HEK293 (cell line): Measurements from ENCODE around the gene DNASE1L3.

Experiments
- CTCF ChIA-PET: fragments of 350-600 bp; formaldehyde crosslinking; extraction: SDS; loops from one replicate; lab custom pipeline; 2021; ENCODE audit warnings: antibody characterized with exemption; lab: Yijun Ruan, JAX
- POLR2A ChIA-PET: fragments of 300-600 bp; formaldehyde crosslinking; extraction: SDS; loops from one replicate; lab custom pipeline; 2020; ENCODE audit warnings: antibody characterized with exemption, inconsistent platforms; lab: Yijun Ruan, JAX
- H3K27ac ChIP-seq: fragments of 200-500 bp; sonication (Bioruptor generic); 2 replicates; pipeline ENCODE4 v1.5.1; 2014; ENCODE audit warnings: low read depth, low read length, control low read depth, inconsistent platforms; ENCODE audit errors: extremely low read depth
- H3K36me3 ChIP-seq, 2 experiments: fragments of 200-500 bp in 1 of 2; sonication (Bioruptor generic) in 1 of 2; 1 replicate in 1 of 2; 2 replicates in 1 of 2; pipeline ENCODE4 v1.5.1; 2014 to 2017; ENCODE audit warnings: inconsistent platforms in 2 of 2, low read length in 2 of 2; ENCODE audit not compliant: control insufficient read depth in 2 of 2, insufficient read depth in 1 of 2
- H3K4me1 ChIP-seq: fragments of 200-500 bp; sonication (Bioruptor generic); 2 replicates; pipeline ENCODE4 v1.5.1; 2014; ENCODE audit warnings: mild to moderate bottlenecking, low read length, inconsistent platforms; ENCODE audit not compliant: control insufficient read depth, insufficient read depth
- H3K4me3 ChIP-seq: 2 replicates; pipeline ENCODE4 v1.5.1; 2011; ENCODE audit warnings: low read depth, mild to moderate bottlenecking, control low read depth, low read length, moderate library complexity
- H3K9me3 ChIP-seq: fragments of 200-500 bp; sonication (Bioruptor generic); 2 replicates; pipeline ENCODE4 v1.5.1; 2014; ENCODE audit warnings: low read depth, low read length, inconsistent platforms; ENCODE audit not compliant: control insufficient read depth, insufficient read depth
- EGR2 ChIP-seq: fragments of 450-650 bp; formaldehyde crosslinking; IDR thresholded peaks from 2 replicates; pipeline ENCODE4 v1.5.1; 2016; ENCODE audit warnings: low read depth, missing biosample characterization, missing genetic modification characterization
- GFI1B ChIP-seq: fragments of 450-650 bp; formaldehyde crosslinking; IDR thresholded peaks from 2 replicates; pipeline ENCODE4 v1.5.1; 2016; ENCODE audit warnings: missing biosample characterization, missing genetic modification characterization
- GLIS1 ChIP-seq: fragments of 450-650 bp; formaldehyde crosslinking; IDR thresholded peaks from 2 replicates; pipeline ENCODE4 v1.5.1; 2016; ENCODE audit warnings: missing biosample characterization, missing genetic modification characterization
- KLF9 ChIP-seq: fragments of 450-650 bp; formaldehyde crosslinking; IDR thresholded peaks from 2 replicates; pipeline ENCODE4 v1.5.1; 2016; ENCODE audit warnings: missing biosample characterization, missing genetic modification characterization, low read depth
- SALL2 ChIP-seq: fragments of 450-650 bp; formaldehyde crosslinking; IDR thresholded peaks from 2 replicates; pipeline ENCODE4 v1.5.0; 2017; ENCODE audit warnings: missing biosample characterization, mild to moderate bottlenecking, missing genetic modification characterization, borderline replicate concordance
- ZBTB1 ChIP-seq: fragments of 450-650 bp; formaldehyde crosslinking; IDR thresholded peaks from 2 replicates; pipeline ENCODE4 v1.5.1; 2016; ENCODE audit warnings: missing biosample characterization, missing genetic modification characterization
- ZBTB20 ChIP-seq: fragments of 450-650 bp; formaldehyde crosslinking; IDR thresholded peaks from 2 replicates; pipeline ENCODE4 v1.5.1; 2016; ENCODE audit warnings: missing biosample characterization, missing genetic modification characterization
- ZBTB21 ChIP-seq: fragments of 450-650 bp; formaldehyde crosslinking; IDR thresholded peaks from 2 replicates; pipeline ENCODE4 v1.5.1; 2017; ENCODE audit warnings: missing biosample characterization, missing genetic modification characterization
- ZBTB6 ChIP-seq: fragments of 450-650 bp; formaldehyde crosslinking; IDR thresholded peaks from 2 replicates; pipeline ENCODE4 v1.5.1; 2017; ENCODE audit warnings: missing biosample characterization, missing genetic modification characterization
- ZFHX2 ChIP-seq: fragments of 450-650 bp; formaldehyde crosslinking; conservative IDR thresholded peaks from 2 replicates; pipeline ENCODE4 v1.5.1; 2016; ENCODE audit warnings: missing biosample characterization, missing genetic modification characterization
- ZFP41 ChIP-seq: fragments of 450-650 bp; formaldehyde crosslinking; IDR thresholded peaks from 2 replicates; pipeline ENCODE4 v1.5.1; 2016; ENCODE audit warnings: missing biosample characterization, missing genetic modification characterization, borderline replicate concordance
- ZFP69B ChIP-seq: fragments of 450-650 bp; formaldehyde crosslinking; IDR thresholded peaks from 2 replicates; pipeline ENCODE4 v1.5.1; 2016; ENCODE audit warnings: missing biosample characterization, missing genetic modification characterization
- ZNF10 ChIP-seq: fragments of 450-650 bp; formaldehyde crosslinking; IDR thresholded peaks from 2 replicates; pipeline ENCODE4 v1.5.1; 2017; ENCODE audit warnings: missing biosample characterization, missing genetic modification characterization
- ZNF16 ChIP-seq: fragments of 450-650 bp; formaldehyde crosslinking; IDR thresholded peaks from 2 replicates; pipeline ENCODE4 v1.5.1; 2016; ENCODE audit warnings: low read depth, missing biosample characterization, missing genetic modification characterization
- ZNF19 ChIP-seq: fragments of 450-650 bp; formaldehyde crosslinking; IDR thresholded peaks from 2 replicates; pipeline ENCODE4; 2016; ENCODE audit warnings: missing biosample characterization, missing genetic modification characterization, low read depth
- ZNF2 ChIP-seq: fragments of 450-650 bp; formaldehyde crosslinking; IDR thresholded peaks from 2 replicates; pipeline ENCODE4 v1.5.1; 2016; ENCODE audit warnings: missing biosample characterization, missing genetic modification characterization
- ZNF221 ChIP-seq: fragments of 450-650 bp; formaldehyde crosslinking; IDR thresholded peaks from 2 replicates; pipeline ENCODE4 v1.5.1; 2017; ENCODE audit warnings: missing biosample characterization, missing genetic modification characterization, borderline replicate concordance
- ZNF341 ChIP-seq: fragments of 450-650 bp; formaldehyde crosslinking; IDR thresholded peaks from 2 replicates; pipeline ENCODE4; 2016; ENCODE audit warnings: low read depth, missing biosample characterization, missing genetic modification characterization
- ZNF37A ChIP-seq: fragments of 450-650 bp; IDR thresholded peaks from 2 replicates; pipeline ENCODE4 v1.5.1; 2018; ENCODE audit warnings: missing biosample characterization, missing genetic modification characterization
- ZNF48 ChIP-seq: fragments of 450-650 bp; formaldehyde crosslinking; IDR thresholded peaks from 2 replicates; pipeline ENCODE4 v1.5.1; 2016; ENCODE audit warnings: missing biosample characterization, missing genetic modification characterization
- ZNF514 ChIP-seq: fragments of 450-650 bp; formaldehyde crosslinking; IDR thresholded peaks from 2 replicates; pipeline ENCODE4 v1.5.1; 2016; ENCODE audit warnings: missing biosample characterization, missing genetic modification characterization
- ZNF555 ChIP-seq: fragments of 450-650 bp; formaldehyde crosslinking; conservative IDR thresholded peaks from 2 replicates; pipeline ENCODE4 v1.5.1; 2017; ENCODE audit warnings: missing biosample characterization, mild to moderate bottlenecking, missing genetic modification characterization, inconsistent platforms
- ZNF645 ChIP-seq: fragments of 450-650 bp; formaldehyde crosslinking; IDR thresholded peaks from 2 replicates; pipeline ENCODE4; 2016; ENCODE audit warnings: missing biosample characterization, missing genetic modification characterization
- ZNF830 ChIP-seq: fragments of 450-650 bp; IDR thresholded peaks from 2 replicates; pipeline ENCODE4 v1.5.0; 2018; ENCODE audit warnings: missing biosample characterization, missing genetic modification characterization, low read depth, mild to moderate bottlenecking, moderate library complexity
- ZSCAN16 ChIP-seq: fragments of 450-650 bp; formaldehyde crosslinking; IDR thresholded peaks from 2 replicates; pipeline ENCODE4 v1.5.1; 2016; ENCODE audit warnings: missing biosample characterization, missing genetic modification characterization
- TF ChIP-seq, protein P1 (sequence below): fragments of 450-650 bp; formaldehyde crosslinking; IDR thresholded peaks from 2 replicates; pipeline ENCODE4 v1.5.1; 2016; ENCODE audit warnings: missing biosample characterization, missing genetic modification characterization
- TF ChIP-seq, protein P2 (sequence below): fragments of 450-650 bp; formaldehyde crosslinking; IDR thresholded peaks from 2 replicates; pipeline ENCODE4 v1.5.1; 2016; ENCODE audit warnings: missing biosample characterization, missing genetic modification characterization
- TF ChIP-seq, protein P3 (sequence below): IDR thresholded peaks from 2 replicates; pipeline ENCODE4 v1.6.1; 2011; ENCODE audit warnings: mild to moderate bottlenecking, low read depth, low read length, borderline replicate concordance

The DNASE1L3 gene

DNA sequence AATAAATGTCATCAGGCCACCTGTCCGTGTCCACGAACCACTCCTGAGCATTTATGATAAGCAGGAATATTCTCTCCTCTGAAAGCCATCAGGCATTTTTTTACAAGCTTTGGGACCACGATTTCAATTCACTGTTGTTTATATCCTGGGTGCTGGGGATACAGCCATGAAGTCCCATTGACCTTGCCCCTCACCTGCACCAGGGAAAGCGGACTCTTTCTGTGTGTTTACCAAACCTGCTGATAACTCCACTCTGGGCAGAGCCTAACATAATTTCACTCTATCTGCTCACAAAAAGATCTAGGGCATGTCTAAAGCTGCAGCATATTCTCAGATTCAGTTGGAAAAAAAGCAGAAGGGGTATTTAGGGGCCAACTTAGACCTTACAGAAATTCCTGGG lies 4.8 kb downstream of the DNASE1L3 start:
- H3K36me3 ChIP-seq, result no peaks in the 10 kb centered on the region
- no peak overlapping the region for H3K4me3 ChIP-seq
- CTCF ChIA-PET, result interaction anchor here (0.6 to 1.5 kb wide), 3 partner anchors 18 to 62 kb away, joined by 3 to 9 read pairs (median 7); no protein-coding TSS in a partner anchor
- H3K4me1 ChIP-seq, result no peaks in the 10 kb centered on the region
- H3K27ac ChIP-seq, result no peak overlapping the region
- no peaks in the 10 kb centered on the region for H3K9me3 ChIP-seq
- TF ChIP-seq ZNF37A (tag by site-specific recombination) (no peak), ZNF10 (tag by site-specific recombination) (no peak), SALL2 (no peak), ZFP69B (no peak), ZNF341 (tag by site-specific recombination) (no peak), ZNF830 (tag by site-specific recombination) (no peak), ZFP41 (tag by site-specific recombination) (no peak), ZBTB21 (tag by site-specific recombination) (no peak), ZBTB6 (tag by site-specific recombination) (no peak), GFI1B (tag by site-specific recombination) (no peak), GLIS1 (tag by site-specific recombination) (no peak)
- TF ChIP-seq, protein P1, sequence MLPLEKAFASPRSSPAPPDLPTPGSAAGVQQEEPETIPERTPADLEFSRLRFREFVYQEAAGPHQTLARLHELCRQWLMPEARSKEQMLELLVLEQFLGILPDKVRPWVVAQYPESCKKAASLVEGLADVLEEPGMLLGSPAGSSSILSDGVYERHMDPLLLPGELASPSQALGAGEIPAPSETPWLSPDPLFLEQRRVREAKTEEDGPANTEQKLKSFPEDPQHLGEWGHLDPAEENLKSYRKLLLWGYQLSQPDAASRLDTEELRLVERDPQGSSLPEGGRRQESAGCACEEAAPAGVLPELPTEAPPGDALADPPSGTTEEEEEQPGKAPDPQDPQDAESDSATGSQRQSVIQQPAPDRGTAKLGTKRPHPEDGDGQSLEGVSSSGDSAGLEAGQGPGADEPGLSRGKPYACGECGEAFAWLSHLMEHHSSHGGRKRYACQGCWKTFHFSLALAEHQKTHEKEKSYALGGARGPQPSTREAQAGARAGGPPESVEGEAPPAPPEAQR (tag by site-specific recombination), result no peak
- TF ChIP-seq, protein P2, sequence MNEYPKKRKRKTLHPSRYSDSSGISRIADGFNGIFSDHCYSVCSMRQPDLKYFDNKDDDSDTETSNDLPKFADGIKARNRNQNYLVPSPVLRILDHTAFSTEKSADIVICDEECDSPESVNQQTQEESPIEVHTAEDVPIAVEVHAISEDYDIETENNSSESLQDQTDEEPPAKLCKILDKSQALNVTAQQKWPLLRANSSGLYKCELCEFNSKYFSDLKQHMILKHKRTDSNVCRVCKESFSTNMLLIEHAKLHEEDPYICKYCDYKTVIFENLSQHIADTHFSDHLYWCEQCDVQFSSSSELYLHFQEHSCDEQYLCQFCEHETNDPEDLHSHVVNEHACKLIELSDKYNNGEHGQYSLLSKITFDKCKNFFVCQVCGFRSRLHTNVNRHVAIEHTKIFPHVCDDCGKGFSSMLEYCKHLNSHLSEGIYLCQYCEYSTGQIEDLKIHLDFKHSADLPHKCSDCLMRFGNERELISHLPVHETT (tag by site-specific recombination), result no peak
- POLR2A ChIA-PET, result no interaction called here

DNA sequence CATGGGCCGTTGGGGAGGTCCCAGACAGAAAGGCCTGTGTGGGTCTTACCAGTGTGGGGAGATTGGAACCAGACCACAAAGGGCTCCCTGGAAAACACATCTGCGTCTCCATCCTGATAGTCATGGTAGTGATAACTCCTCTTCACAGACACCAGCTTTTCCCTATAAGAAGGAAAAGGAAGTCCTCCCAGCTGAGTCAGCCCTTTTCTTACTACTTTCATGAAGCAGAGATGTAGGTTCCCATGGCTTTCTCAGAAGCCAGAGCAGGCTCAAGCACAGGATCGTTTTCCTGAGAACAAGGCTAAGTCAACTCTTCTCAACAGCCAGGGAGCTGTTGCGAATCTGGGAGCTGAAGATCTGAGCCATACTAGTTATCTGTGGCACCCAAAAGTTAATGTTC lies 6.1 kb downstream of the DNASE1L3 start:
- ChIA-PET CTCF (interaction anchor here (0.7 to 1.5 kb wide), 3 partner anchors 13 to 27 kb away, joined by 5 to 9 read pairs (median 7); no protein-coding TSS in a partner anchor), POLR2A (no interaction called here)
- H3K9me3 ChIP-seq, result no peaks in the 10 kb centered on the region
- no peak overlapping the region for H3K27ac ChIP-seq
- no peaks in the 10 kb centered on the region for H3K4me1 ChIP-seq
- TF ChIP-seq ZNF19, result no peak
- TF ChIP-seq ZNF555, result no peak
- no peaks in the 10 kb centered on the region for H3K36me3 ChIP-seq
- no peak overlapping the region for H3K4me3 ChIP-seq

- H3K4me1 ChIP-seq, result no peaks in the 10 kb centered on the region
- H3K4me3 ChIP-seq, result no peak overlapping the region
- no peak overlapping the region for H3K27ac ChIP-seq
- CTCF ChIA-PET, result interaction anchor here (0.7 to 1.8 kb wide), 5 partner anchors 13 to 263 kb away, joined by 3 to 7 read pairs (median 4); partner anchors contain the start of genes HTD2 and RPP14
- H3K9me3 ChIP-seq, result no peaks in the 10 kb centered on the region
- POLR2A ChIA-PET, result no interaction called here
- H3K36me3 ChIP-seq, result no peaks in the 10 kb centered on the region
- TF ChIP-seq ZNF514 (tag by site-specific recombination) (no peak), ZNF645 (tag by site-specific recombination) (no peak), KLF9 (tag by site-specific recombination) (no peak), ZBTB20 (tag by site-specific recombination) (no peak), ZBTB21 (tag by site-specific recombination) (no peak), ZSCAN16 (no peak), ZFHX2 (tag by site-specific recombination) (no peak), ZBTB1 (tag by site-specific recombination) (no peak), ZNF2 (tag by site-specific recombination) (no peak), EGR2 (tag by site-specific recombination) (no peak), ZNF48 (tag by site-specific recombination) (no peak), ZNF221 (tag by site-specific recombination) (no peak), ZNF16 (tag by site-specific recombination) (no peak)
- TF ChIP-seq, protein P3, sequence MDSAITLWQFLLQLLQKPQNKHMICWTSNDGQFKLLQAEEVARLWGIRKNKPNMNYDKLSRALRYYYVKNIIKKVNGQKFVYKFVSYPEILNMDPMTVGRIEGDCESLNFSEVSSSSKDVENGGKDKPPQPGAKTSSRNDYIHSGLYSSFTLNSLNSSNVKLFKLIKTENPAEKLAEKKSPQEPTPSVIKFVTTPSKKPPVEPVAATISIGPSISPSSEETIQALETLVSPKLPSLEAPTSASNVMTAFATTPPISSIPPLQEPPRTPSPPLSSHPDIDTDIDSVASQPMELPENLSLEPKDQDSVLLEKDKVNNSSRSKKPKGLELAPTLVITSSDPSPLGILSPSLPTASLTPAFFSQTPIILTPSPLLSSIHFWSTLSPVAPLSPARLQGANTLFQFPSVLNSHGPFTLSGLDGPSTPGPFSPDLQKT, result no peak
Measured at GRCh38 chr3:58203541-58203940, 7.2 kb downstream of the DNASE1L3 start.
